GM15510 (cell line): ENCODE data around the gene KRTAP10-2.

Source experiments
- POLR2A ChIP-seq: IDR thresholded peaks from 3 replicates; pipeline ENCODE4 v1.6.1; 2011; ENCODE audit warnings: borderline replicate concordance; ENCODE audit not compliant: insufficient read length; ENCODE audit errors: extremely low read depth

Gene KRTAP10-2

GRCh38 chr21:44527983-44528633 lies 23.2 kb downstream of the KRTAP10-2 start:
- TF ChIP-seq POLR2A, result no peak

DNA sequence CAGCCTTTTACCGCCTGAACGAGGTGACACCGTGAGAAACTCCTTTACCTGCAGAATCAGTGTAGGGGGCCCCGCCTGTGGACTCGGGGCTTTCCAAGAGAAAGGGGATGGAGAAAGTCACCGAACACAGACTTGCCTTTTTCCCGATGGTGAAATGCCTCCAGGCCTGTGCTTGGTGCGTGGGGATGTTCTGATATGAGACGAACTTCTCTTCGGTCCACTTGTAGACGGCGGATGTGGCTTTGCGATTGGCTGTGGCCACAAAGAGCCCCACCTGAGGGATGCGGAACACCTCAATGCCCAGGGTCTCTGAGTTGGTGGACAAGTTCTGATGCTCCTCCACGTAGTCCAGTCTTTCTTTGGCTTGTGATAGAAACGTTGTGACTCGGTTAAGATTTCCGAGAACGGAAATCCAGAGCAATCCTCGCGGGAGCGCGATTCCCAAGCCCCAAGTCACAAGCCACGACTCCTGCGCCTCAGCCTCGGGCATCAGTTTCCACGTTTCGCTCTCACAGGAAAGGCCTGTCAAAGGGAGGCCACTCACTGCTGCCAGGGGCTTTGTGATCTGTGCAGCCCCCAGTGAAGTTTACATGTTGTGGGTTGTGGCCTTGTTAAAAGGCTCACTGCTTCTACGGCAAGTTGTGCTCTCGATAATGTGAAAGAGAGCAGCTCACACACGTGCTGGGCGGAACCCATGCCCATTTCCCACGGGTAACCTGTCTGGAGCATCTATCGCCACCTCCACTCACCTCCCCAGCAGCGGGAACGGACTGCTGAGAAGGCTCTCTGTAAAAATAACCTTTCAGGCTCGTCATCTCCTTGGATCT lies 23.9 kb downstream of the KRTAP10-2 start:
- TF ChIP-seq POLR2A, result no peak

GRCh38 chr21:44526096-44526997 lies 25.0 kb downstream of the KRTAP10-2 start:
- no peak for TF ChIP-seq POLR2A

- TF ChIP-seq POLR2A, result no peak
Observed at GRCh38 chr21:44525391-44526095, 25.8 kb downstream of the KRTAP10-2 start.

DNA sequence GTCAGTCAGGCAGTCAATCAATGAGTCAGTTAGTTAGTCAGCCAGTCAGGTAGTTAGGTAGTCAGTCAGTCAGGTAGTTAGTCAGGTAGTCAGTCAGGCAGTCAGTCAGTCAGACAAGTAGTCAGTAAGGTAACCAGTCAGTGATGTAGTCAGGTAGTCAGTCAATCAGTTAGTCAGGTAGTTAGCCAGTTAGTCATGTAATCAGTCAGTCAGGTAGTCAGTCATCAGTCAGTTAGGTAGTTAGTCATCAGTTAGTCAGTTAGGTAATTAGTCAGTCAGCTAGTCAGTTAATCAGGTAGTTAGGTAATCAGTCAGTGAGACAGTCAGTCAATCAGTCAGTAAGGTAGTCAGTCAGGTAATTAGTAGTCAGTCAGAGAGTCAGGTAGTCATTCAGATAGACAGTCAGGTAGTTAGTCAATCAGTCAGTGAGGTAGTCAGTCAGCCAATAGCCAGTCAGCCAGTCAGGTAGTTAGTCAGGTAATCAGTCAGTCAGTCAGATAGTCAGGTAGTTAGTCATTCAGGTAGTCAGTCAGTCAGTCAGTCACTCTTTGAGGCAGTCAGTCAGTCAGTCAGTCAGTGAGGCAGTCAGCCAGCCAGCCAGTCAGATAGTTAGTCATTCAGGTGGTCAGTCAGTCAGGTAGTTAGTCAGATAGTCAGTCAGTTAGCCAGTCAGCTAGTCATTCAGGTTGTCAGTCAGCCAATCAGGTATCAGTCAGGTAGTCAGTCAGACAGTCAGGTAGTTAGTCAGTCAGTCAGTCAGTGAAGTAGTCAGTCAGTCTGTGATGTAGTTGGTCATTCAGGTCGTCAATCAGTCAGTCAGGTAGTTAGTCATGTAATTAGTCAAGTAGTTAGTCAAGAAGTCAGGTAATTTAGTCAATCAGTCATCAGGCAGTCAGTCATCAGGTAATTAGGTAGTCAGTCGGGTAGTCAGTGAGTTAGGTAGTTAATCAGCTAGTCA lies 26.6 kb downstream of the KRTAP10-2 start:
- no peak for TF ChIP-seq POLR2A

GRCh38 chr21:44523567-44524413 lies 27.5 kb downstream of the KRTAP10-2 start:
- TF ChIP-seq POLR2A, result no peak

DNA sequence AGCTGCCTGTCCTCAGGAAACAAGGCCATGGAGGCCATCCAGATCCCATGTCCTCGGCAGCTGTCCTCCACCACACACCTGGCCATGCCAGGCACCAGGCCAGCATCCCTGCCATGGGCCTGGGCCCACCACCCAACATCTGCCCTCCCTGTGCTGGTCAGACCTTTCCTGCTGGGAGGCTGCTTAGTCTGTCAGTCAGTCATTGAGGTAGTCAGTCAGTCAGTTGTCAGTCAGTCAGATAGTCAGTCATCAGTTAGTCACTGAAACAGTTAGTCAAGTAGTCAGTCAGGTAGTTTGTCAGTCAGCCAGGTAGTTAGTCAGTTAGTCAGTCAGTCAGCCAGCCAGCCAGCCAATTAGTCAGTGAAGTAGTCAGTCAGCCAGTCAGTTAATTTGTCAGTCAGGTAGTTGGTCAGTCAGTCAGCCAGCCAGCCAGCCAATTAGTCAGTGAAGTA lies 28.5 kb downstream of the KRTAP10-2 start:
- no peak for TF ChIP-seq POLR2A

DNA sequence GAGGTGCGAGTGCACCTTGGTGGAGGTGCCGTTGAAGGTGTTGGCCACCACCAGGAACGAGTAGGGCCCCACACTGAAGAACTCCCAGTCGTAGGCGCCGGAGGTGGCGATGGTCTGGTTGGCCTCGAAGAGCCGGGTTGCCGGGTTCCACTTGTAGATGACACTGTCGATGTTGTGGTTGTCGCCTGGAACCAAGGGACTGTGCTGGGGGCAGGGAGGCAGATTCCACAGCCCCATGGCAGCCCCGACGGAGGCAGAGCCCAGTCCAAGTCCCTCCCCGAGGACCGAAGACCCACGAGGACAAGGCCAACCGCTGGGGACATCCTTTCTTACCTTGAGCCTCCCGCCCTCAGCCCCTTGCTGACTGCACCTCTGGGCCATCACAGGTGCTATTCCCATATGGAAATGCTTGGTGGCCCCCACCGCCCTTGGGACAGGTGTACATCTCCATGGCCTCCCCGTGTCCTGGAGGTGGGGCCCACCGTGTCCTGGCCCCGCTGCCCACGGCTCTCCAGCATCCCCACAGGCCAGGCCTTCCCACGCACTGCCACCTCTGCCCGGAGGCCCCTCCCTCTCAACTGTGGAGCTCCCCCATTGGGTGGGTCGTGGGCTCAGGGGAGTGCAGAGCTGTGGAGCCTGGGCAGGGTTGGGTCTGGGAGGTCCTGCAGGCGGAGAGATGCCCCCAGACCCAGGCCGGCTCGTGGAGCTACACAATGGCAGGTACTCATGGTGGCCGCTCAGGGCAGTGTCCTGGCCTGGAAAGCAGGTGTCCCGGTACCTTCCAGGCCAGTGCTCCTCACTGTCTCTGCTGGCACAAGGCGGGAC lies 29.2 kb downstream of the KRTAP10-2 start:
- no peak for TF ChIP-seq POLR2A

DNA sequence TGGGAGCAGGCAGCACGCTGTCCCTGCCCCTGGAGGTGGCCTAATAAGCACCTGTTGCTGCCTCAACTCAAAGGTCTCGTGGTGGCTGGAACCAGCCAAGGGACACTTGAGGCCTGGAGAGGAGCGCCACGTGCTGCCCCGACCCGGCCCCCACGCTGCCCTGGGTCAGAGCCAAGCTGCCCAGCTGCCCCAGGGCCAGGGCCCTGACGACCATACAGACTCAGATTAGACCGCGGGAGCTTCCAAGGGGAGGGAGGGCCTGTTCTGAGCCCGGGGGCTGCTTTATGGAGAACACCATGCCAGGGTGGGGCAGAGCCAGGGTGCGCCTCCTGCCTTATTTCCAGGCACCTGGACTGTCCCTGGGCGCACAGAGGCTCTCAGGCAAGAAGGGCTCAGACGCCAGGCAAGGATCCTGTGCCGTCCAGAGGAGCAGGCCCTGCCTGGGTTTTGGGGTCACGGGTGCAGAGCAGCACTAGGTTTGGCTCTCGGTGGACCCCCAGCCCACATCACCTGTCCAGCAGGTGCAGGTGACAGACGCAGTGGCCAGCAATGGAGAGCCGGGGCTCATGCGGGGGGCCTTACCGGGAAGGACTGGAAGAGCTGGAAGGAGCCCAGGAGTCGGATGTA lies 29.9 kb downstream of the KRTAP10-2 start:
- TF ChIP-seq POLR2A, result no peak

DNA sequence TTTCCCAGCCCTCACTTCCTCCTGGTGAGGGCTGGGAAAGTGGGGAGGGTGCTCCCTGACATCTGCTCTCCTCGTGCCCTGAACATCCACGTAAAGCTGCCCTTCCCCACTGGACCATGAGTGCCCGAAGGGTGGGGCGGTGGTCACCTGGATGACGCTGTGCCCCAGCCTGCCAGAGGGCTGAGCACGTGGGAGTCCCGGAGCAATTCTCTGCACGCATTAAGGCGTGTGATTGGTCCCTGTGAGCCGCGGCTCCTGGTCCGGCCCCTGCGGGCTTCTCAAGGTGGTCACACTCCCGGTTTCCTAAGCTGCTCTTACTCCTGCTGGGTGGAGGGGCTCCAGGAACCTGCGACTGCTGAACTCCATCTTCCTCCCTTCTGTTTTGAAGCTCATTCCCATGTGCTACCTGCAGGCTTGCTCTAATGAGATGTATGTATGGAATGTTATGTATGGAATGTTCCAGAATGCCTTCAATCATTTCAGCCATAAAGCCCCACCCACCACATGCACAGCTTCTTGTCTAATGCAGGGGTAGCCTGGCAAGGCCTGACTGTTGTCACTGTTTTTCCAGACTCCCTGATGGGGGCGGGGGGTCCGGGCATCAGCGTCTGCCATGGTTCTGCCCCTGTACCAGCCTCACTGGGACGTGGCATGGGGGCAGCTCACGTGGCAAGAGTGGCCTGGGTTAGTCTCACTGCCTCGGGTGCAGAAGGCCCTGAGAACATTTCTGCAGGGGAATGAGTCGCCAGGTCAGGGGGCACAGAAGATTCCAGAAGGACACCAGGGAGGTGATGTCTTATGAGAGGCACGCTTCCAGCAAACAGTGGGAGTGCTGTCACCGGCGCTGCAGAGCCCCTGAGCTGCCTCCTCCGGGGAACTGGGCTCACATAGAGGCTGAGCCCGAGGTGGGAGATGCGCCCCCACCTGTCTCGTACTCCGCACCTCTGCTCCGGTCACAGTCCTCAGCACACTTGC lies 30.7 kb downstream of the KRTAP10-2 start:
- TF ChIP-seq POLR2A, result no peak
